Testis (tissue), 3 donors: ENCODE measurements around the gene RHCE. TPM values are rescaled to one million over a fixed set of nuclear protein-coding genes. Genes with fewer than 3 reads are reported as not detected.

Source experiments
- DNase-seq: peaks from one replicate; pipeline ENCODE4 v3.0.0-alpha.2; 2019
- H3K27ac ChIP-seq, 2 donors: fragments of 200-600 bp; sonication (generic); one replicate each; pipeline ENCODE4 v1.5.1; 2019
- H3K27me3 ChIP-seq: fragments of 200-600 bp; sonication (generic); one replicate; pipeline ENCODE4 v1.5.1; 2019
- H3K36me3 ChIP-seq: fragments of 200-600 bp; sonication (generic); one replicate; pipeline ENCODE4 v1.5.1; 2017; ENCODE audit warnings: low read depth; ENCODE audit errors: missing control alignments
- H3K4me1 ChIP-seq: fragments of 200-600 bp; sonication (generic); one replicate; pipeline ENCODE4 v1.5.1; 2019
- H3K4me3 ChIP-seq, 2 donors: fragments of 200-600 bp; sonication (generic); one replicate each; pipeline ENCODE4 v1.5.1; 2017 to 2019
- H3K9me3 ChIP-seq: fragments of 200-600 bp; sonication (generic); one replicate; pipeline ENCODE4 v1.5.1; 2017
- POLR2A ChIP-seq: fragments of 450-650 bp; IDR thresholded peaks from one replicate; pipeline ENCODE4 v1.6.1; 2017; ENCODE audit warnings: antibody characterized with exemption, mild to moderate bottlenecking, moderate library complexity
- WGBS, 2 donors: methylation state at CpG; one replicate each; pipeline ENCODE4 v1.1.5; 2018; 5-methylcytosine and 5-hydroxymethylcytosine counted together
- intact Hi-C: fragments of 100-400 bp; cut with DNase I; formaldehyde crosslinking; loops from one replicate; pipeline ENCODE4 v1.15.1; 2023; ENCODE audit warnings: low total_unique reads
- polyA plus RNA-seq: library from polyadenylated mRNA; stranded (reverse); fragments of 350-450 nt; fragmentation: Illumina TruSeq; extraction: RNeasy Lipid Tissue Mini Kit (QIAGEN cat#74804); gene quantifications from one replicate; pipeline ENCODE4 v1.2.3, GENCODE V29; 2014; ENCODE audit warnings: low read depth, low replicate concordance; ENCODE audit not compliant: insufficient read depth
- total RNA-seq, 2 donors: library from RNA; depleted of rRNA; stranded (reverse); fragments of >200 nt; gene quantifications; one replicate each; pipeline ENCODE4 v1.2.3, GENCODE V29; 2016
- TF ChIP-seq, protein P1 (sequence below), 3 experiments: fragments of 450-650 bp in 2 of 3; fragments of 200-600 bp in 1 of 3; sonication (generic) in 1 of 3; IDR thresholded peaks; one replicate each; pipeline ENCODE4 v1.5.1; 2016 to 2019; ENCODE audit warnings: antibody characterized with exemption in 3 of 3, mild to moderate bottlenecking in 2 of 3, moderate library complexity in 1 of 3

Gene RHCE
- total and polyA plus RNA-seq, 3 donors from 2014 or later: 1.2 to 4.2 (median 3.9) TPM

DNA sequence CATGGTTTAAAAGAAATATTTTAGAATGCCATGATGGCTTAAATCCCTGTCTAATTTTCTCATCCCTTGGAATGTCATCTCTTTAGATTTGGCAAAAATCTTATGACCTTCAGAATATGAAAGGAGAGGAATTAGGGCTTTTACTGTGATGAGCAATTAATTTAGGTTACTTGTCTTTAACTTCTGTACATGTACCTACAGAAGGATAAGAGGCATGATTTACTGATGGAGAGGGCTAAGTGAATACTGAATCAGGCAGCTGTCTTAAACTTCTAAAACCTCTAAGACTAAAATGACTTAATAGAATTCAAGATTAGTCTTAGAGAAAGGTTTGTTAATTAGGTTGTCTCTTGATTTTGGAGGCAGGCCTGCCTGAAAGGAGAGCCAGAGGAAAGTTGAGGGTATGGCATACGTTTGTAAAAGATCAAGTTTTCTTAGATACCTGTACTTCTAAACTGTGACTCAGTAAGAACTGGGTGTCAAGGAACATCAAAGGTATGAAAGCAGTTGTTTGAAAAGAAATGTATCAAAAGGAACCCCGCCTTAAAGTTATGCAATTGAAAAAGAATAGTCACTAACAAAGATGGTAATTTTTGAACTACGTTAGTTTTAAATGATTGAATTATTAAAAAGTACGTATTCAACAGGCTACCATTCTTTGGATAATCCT, 22.5 kb upstream of the RHCE start:
- Histone ChIP-seq H3K27ac (no peak overlapping the region), H3K4me3 (no peak overlapping the region), H3K4me1 (no peaks in the 10 kb centered on the region), H3K27me3 (no peaks in the 10 kb centered on the region), H3K9me3 (no peaks in the 10 kb centered on the region), H3K36me3 (no peaks in the 10 kb centered on the region)
- intact Hi-C loops: loop anchor here (10.0 kb wide), 1 partner anchor 62 kb away; no protein-coding TSS in a partner anchor
- 79 to 84% methylated on average over 4 of the region's 4 CpGs for whole genome bisulfite sequencing, 2 donors
- TF ChIP-seq POLR2A: no peak
- TF ChIP-seq, protein P1, sequence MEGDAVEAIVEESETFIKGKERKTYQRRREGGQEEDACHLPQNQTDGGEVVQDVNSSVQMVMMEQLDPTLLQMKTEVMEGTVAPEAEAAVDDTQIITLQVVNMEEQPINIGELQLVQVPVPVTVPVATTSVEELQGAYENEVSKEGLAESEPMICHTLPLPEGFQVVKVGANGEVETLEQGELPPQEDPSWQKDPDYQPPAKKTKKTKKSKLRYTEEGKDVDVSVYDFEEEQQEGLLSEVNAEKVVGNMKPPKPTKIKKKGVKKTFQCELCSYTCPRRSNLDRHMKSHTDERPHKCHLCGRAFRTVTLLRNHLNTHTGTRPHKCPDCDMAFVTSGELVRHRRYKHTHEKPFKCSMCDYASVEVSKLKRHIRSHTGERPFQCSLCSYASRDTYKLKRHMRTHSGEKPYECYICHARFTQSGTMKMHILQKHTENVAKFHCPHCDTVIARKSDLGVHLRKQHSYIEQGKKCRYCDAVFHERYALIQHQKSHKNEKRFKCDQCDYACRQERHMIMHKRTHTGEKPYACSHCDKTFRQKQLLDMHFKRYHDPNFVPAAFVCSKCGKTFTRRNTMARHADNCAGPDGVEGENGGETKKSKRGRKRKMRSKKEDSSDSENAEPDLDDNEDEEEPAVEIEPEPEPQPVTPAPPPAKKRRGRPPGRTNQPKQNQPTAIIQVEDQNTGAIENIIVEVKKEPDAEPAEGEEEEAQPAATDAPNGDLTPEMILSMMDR (IDR thresholded peaks at IDR 0.05): no peak
- no peak for DNase-seq

DNA sequence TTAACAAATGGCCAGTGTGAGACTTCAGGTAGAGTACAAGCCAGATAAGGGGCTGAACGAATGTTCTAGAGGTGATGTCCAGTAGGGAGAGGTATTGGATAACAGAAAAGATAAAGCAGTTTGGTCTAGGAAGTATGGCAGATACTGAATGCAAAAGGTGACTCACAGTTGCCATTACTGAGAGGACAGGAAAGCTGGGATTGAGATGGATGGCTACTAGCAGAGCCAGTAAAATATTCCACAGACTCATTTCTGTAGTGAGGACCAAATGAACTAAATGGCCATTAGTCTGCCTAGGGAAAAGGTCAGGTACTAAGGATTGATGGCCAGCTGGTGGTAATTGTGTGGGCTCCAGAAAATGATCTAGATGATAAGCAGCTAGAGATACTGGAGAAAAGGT, 21.6 kb upstream of the RHCE start:
- H3K27me3 ChIP-seq: no peaks in the 10 kb centered on the region
- WGBS, 2 donors: 64 to 68% methylated on average over 1 of the region's 1 CpG
- no peak overlapping the region for H3K4me3 ChIP-seq
- intact Hi-C loops: loop anchor here (10.0 kb wide), 1 partner anchor 63 kb away; no protein-coding TSS in a partner anchor
- H3K9me3 ChIP-seq: no peaks in the 10 kb centered on the region
- no peak overlapping the region for H3K27ac ChIP-seq
- no peak for DNase-seq
- TF ChIP-seq, protein P1 (IDR thresholded peaks at IDR 0.05): no peak
- no peak for TF ChIP-seq POLR2A
- no peaks in the 10 kb centered on the region for H3K36me3 ChIP-seq
- no peaks in the 10 kb centered on the region for H3K4me1 ChIP-seq

DNA sequence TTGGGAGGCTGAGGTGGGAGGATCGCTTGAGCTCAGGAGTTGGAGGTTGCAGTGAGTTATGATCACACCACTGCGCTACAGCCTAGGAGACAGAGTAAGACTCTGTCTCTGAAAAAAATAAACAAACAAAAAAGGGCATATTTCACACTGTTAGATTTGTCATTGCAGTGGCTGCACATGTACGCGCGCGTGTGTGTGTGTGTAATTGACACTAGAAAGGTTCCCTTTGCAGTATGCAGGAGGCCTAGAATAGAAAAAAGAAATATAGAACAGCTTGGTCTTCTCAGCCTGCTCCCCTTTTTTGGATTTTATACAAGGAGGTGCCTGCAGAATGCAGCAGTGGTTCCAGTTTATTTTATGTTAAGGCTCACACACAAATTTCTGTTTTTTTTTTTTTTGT, 18.7 kb upstream of the RHCE start:
- no peaks in the 10 kb centered on the region for H3K27me3 ChIP-seq
- DNase-seq: no peak
- intact Hi-C loops: no loop called here
- TF ChIP-seq POLR2A: no peak
- TF ChIP-seq, protein P1 (IDR thresholded peaks at IDR 0.05): no peak
- H3K4me3 ChIP-seq: no peak overlapping the region
- H3K27ac ChIP-seq: no peak overlapping the region
- H3K4me1 ChIP-seq: peaks cover 9% of the 10 kb centered on the region
- H3K9me3 ChIP-seq: no peaks in the 10 kb centered on the region
- H3K36me3 ChIP-seq: no peaks in the 10 kb centered on the region
- 96 to 97% methylated on average over 6 of the region's 6 CpGs for WGBS, 2 donors

DNA sequence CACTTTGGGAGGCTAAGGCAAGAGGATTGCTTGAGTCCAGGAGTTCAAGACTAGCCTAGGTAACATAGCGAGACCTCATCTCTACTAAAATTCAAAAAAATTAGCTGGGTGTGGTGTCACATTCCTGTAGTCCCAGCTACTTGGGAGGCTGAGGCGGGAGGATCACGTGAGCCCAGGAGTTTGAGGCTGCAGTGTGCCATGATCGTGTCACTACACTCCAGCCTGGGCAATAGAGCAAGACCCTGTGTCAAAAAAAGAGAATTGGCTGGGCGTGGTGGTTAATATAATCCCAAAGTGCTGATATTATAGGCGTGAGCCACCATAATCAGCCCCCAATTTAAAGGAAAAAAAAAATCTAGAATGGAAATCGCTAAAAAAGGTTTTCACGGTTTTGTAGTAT, 17.0 kb upstream of the RHCE start:
- H3K27me3 ChIP-seq: no peaks in the 10 kb centered on the region
- TF ChIP-seq, protein P1 (IDR thresholded peaks at IDR 0.05): no peak
- no peak for TF ChIP-seq POLR2A
- H3K4me3 ChIP-seq: no peak overlapping the region
- H3K36me3 ChIP-seq: no peaks in the 10 kb centered on the region
- no peak for DNase-seq
- H3K4me1 ChIP-seq: peaks cover 9% of the 10 kb centered on the region
- no peak overlapping the region for H3K27ac ChIP-seq
- H3K9me3 ChIP-seq: no peaks in the 10 kb centered on the region
- intact Hi-C loops: no loop called here
- 90 to 96% methylated on average over 8 of the region's 8 CpGs for WGBS, 2 donors
